Dermis microvascular lymphatic vessel endothelial cell (primary cell): ENCODE results near the gene ITGAL. TPM values are rescaled to one million over a fixed set of nuclear protein-coding genes. Genes with fewer than 3 reads are reported as not detected.
"Not testable (repeated sequence)": the region's sequence is repeated elsewhere in the genome, so short reads cannot be mapped to it uniquely, and the experiment has no call there.

Experiments
- DNase-seq, 2 donors: peaks; one replicate each; pipeline versions ENCODE4 v3.0.0 to v3.0.0-alpha.2; 2010; ENCODE audit warnings: low read depth in 2 of 2
- total RNA-seq: library from RNA; depleted of rRNA; stranded (reverse); fragments of >200 nt; gene quantifications from 2 replicates; pipeline ENCODE4 v1.2.1, GENCODE V29; 2014

ITGAL gene
- total RNA-seq, 1 donor from 2014 or later = not detected

GRCh38 chr16:30491744-30492308, 19.3 kb downstream of the ITGAL start:
- peak in 1 of 2 donors; percentile 84 for DNase-seq

- DNase-seq = no peak
Measured at GRCh38 chr16:30493941-30494488, 21.5 kb downstream of the ITGAL start.

GRCh38 chr16:30494709-30495108, 22.2 kb downstream of the ITGAL start:
- no peak for DNase-seq

- peak; percentile 12 to 16 for DNase-seq
Measured at GRCh38 chr16:30499284-30499683, 26.7 kb downstream of the ITGAL start.

GRCh38 chr16:30503403-30504296, 31.1 kb downstream of the ITGAL start:
- DNase-seq = no peak

- no peak for DNase-seq
Measured at GRCh38 chr16:30509081-30509765, 36.7 kb downstream of the ITGAL start.

GRCh38 chr16:30510376-30510938, 37.9 kb downstream of the ITGAL start:
- DNase-seq = no peak

GRCh38 chr16:30511509-30511908, 39.0 kb downstream of the ITGAL start:
- DNase-seq = no peak

- DNase-seq = no peak
Measured at GRCh38 chr16:30515275-30515674, 42.7 kb downstream of the ITGAL start.

GRCh38 chr16:30518552-30518951, 46.0 kb downstream of the ITGAL start:
- no peak for DNase-seq

GRCh38 chr16:30519120-30520049, 46.8 kb downstream of the ITGAL start:
- DNase-seq = no peak

- no peak for DNase-seq
Measured at GRCh38 chr16:30521476-30521872, 48.9 kb downstream of the ITGAL start.

- DNase-seq = no peak
Measured at GRCh38 chr16:30521873-30522641, 49.5 kb downstream of the ITGAL start.

- not testable (repeated sequence) for DNase-seq
Measured at GRCh38 chr16:30522702-30523463, 50.3 kb downstream of the ITGAL start.

- DNase-seq = no peak
Measured at GRCh38 chr16:30523768-30524574, 51.4 kb downstream of the ITGAL start.

GRCh38 chr16:30524575-30525568, 52.3 kb downstream of the ITGAL start:
- DNase-seq = no peak

- DNase-seq = no peak
Measured at GRCh38 chr16:30525844-30526136, 53.2 kb downstream of the ITGAL start.
